IPS-15b (cell line): ENCODE data around the gene PIK3R1.

ENCODE experiments used
- H3K27me3 ChIP-seq: one replicate; pipeline ENCODE4 v1.6.1; 2013; ENCODE audit warnings: low read length; ENCODE audit not compliant: control insufficient read depth, insufficient read depth
- H3K36me3 ChIP-seq: one replicate; pipeline ENCODE4 v1.6.1; 2013; ENCODE audit warnings: low read length; ENCODE audit not compliant: control insufficient read depth, insufficient read depth
- H3K4me1 ChIP-seq: one replicate; pipeline ENCODE4 v1.6.1; 2013; ENCODE audit warnings: mild to moderate bottlenecking, low read length; ENCODE audit not compliant: control insufficient read depth, insufficient read depth
- H3K4me3 ChIP-seq: one replicate; pipeline ENCODE4 v1.5.1; 2013; ENCODE audit warnings: low read depth, low read length
- H3K9ac ChIP-seq: one replicate; pipeline ENCODE4 v1.6.1; 2013; ENCODE audit warnings: low read depth, mild to moderate bottlenecking, low read length
- H3K9me3 ChIP-seq: one replicate; pipeline ENCODE4 v1.6.1; 2013; ENCODE audit warnings: mild to moderate bottlenecking, low read length; ENCODE audit not compliant: control insufficient read depth, insufficient read depth

PIK3R1 gene

DNA sequence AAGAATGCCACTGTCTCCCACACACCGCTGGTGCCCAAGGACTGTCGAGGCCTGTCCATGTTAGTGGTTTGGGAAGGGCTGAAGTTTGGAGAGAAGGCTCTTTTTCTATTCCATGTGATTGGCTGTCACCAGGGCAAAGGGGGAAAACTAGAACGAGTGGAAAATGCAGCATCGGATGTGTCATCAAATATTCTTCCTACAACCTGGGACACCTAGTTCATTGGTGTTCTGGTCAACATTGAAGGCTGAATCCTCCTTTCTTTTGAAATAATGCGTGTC is 53.2 kb downstream of the PIK3R1 start:
- Histone ChIP-seq H3K36me3 (no peaks in the 10 kb centered on the region), H3K9ac (no peak overlapping the region), H3K4me3 (no peak overlapping the region), H3K27me3 (no peaks in the 10 kb centered on the region), H3K4me1 (no peaks in the 10 kb centered on the region), H3K9me3 (no peaks in the 10 kb centered on the region)

DNA sequence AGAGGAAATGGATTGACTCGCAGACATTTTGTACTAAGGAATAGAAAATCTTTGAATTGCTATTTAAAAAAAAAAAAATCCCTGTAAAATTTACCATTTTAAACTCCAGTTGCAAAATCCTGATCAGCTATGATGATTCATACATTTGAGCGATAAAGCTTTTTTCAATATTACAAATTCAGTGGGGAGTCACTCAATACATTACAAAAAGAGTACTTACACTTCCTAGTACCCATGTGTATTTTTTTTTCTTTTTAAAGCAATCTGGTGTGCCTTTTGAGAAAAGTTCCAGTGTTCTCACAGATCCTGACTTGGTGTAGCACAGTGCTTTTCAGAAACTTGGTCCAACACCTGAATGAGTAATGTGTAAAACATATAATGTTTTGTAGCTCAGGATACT is 54.3 kb downstream of the PIK3R1 start:
- Histone ChIP-seq H3K4me3 (no peak overlapping the region), H3K27me3 (no peaks in the 10 kb centered on the region)

DNA sequence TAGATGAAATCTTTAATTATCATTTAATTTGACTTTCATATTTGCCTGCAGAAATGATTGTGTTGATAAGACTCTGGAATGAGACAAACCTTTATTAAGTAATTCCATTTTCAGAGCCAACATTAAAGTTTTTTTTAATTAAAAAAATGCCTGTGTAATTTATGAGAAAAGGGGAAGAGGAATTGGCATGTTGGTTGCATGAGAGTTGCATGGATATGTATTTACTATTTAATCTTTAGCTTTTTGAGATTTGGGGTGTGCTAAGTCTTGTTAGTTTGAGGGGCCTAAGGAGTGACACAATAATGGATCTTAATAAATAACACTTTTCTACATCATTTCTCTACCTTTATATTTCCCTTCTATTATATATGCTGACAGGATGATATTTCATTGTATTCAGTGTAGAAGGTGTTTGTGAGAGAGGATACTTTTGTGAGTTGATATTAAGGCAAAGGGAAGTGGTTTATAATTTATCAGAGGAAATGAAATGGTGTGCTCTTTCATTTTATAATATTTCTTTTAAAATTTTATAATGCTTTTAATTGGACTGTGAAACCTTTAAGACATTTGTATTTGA is 54.9 kb downstream of the PIK3R1 start:
- no peaks in the 10 kb centered on the region for H3K27me3 ChIP-seq
- no peak overlapping the region for H3K4me3 ChIP-seq
- no peak overlapping the region for H3K9ac ChIP-seq
- no peaks in the 10 kb centered on the region for H3K36me3 ChIP-seq
- H3K4me1 ChIP-seq: no peaks in the 10 kb centered on the region
- no peaks in the 10 kb centered on the region for H3K9me3 ChIP-seq

More for the DNA sequence above, 54.3 kb downstream of the PIK3R1 start:
- Histone ChIP-seq H3K36me3 (no peaks in the 10 kb centered on the region), H3K9ac (no peak overlapping the region), H3K4me1 (no peaks in the 10 kb centered on the region), H3K9me3 (no peaks in the 10 kb centered on the region)

DNA sequence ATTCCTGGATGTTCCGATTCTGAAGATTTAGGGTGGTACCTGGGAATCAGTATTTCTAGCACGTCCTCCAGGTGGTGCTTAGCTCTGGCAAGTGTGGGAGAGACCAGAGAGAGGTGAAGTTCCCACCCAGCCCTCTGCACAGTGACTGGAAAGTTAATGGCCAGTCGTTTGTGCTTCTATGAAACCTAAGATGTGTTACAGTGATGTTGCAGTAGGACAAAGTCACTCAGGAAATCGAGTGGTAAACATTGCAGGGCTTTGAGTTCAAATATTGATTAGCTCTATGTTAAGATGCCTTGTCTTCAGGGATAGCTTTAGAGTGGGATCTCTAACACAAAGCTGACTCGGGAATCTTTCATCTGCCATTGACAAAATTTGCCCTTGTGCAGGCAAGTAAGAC is 55.6 kb downstream of the PIK3R1 start:
- Histone ChIP-seq H3K9me3 (no peaks in the 10 kb centered on the region), H3K27me3 (no peaks in the 10 kb centered on the region), H3K4me3 (no peak overlapping the region), H3K9ac (no peak overlapping the region), H3K4me1 (no peaks in the 10 kb centered on the region), H3K36me3 (no peaks in the 10 kb centered on the region)

DNA sequence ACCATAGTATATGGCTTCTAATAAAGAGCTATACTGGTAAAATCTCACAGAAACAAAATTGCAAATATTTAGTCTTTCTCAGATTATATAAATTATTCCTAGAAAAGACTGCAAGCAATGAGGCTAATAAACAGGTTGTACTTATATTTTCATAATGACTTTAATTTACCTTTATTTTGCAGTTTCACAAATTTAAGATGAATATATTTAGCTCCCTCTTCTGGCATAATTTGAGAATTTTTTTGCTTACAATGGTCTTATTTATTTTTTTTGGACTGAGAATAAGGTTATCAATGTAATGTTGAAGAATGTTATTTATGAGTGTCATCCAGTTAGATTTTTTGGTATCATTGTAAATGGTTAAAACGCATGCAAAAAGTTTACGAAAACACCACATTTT is 56.7 kb downstream of the PIK3R1 start:
- no peaks in the 10 kb centered on the region for H3K9me3 ChIP-seq
- H3K27me3 ChIP-seq: no peaks in the 10 kb centered on the region
- no peak overlapping the region for H3K4me3 ChIP-seq
- no peaks in the 10 kb centered on the region for H3K36me3 ChIP-seq
- no peak overlapping the region for H3K9ac ChIP-seq
- no peaks in the 10 kb centered on the region for H3K4me1 ChIP-seq

DNA sequence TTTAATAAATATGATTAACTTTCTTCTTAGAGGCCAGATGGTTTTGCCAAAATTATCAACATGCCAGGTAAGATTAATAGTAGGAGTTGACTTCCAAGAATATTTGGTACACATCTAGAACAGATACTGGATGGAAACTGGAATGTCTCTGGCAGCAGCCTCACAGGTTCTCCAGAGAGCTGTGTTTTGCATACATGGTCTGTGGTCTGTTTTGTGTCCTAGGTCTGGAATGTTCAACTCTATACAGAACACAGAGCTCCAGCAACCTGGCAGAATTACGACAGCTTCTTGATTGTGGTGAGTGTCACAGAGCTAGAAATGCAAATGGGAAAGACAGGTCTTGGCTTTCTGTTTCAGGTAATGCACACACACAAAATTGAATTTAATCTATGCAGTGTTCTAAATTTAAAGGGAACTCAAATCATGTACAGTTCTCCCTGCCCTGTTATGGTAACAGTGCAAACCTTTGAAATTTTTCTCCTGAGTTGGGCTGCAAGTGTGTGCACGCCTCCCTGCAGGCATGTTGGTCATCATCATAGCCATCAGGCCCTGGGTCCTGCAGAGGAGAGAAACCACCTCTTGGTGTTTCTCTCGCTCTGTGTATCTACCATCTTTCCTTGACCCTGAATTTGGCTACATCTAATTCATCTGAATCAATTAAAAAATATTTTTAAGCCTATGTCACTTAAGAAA is 58.3 kb downstream of the PIK3R1 start:
- no peaks in the 10 kb centered on the region for H3K36me3 ChIP-seq
- H3K9me3 ChIP-seq: no peaks in the 10 kb centered on the region

DNA sequence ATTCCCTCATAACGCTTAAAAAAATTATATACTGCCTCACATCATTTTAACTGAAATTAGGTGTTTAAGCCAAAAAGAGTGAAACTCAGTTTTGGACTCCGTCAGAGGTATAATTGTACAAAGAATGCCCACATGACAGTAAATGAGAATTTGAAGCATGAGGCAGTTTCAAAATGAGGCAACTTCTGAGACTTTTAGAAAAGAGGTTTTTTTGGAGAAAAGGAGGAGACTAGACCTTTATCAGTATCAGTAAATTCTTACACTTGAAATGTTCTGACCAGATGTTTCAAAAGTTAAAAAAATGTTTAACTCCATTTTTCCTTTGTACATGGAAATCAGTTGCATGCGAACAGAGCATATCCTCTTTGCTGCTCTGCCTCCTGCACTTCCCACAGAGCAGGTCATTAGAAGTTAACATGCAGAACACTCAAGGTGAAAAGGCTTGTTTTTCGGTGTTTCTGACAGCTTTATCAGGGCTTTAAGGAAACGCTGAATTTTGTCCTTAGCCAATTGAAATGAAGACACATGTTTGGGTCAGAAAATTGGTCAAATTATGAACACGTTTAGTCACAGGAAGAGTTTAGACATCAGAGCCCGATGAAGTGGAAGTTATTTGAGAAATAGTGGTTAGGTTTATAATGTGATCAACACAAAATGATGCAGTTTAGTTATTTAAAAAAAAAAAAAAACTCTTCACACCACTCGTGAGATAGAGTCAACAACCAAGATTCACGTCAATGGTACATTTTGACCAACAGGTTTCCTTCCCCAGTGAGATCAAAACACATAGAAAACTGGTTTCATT is 59.5 kb downstream of the PIK3R1 start:
- Histone ChIP-seq H3K4me1 (no peaks in the 10 kb centered on the region), H3K4me3 (no peak overlapping the region), H3K36me3 (no peaks in the 10 kb centered on the region), H3K27me3 (no peaks in the 10 kb centered on the region), H3K9me3 (no peaks in the 10 kb centered on the region), H3K9ac (no peak overlapping the region)

More for the DNA sequence above, 58.3 kb downstream of the PIK3R1 start:
- Histone ChIP-seq H3K9ac (no peak overlapping the region), H3K4me1 (no peaks in the 10 kb centered on the region), H3K4me3 (no peak overlapping the region), H3K27me3 (no peaks in the 10 kb centered on the region)

DNA sequence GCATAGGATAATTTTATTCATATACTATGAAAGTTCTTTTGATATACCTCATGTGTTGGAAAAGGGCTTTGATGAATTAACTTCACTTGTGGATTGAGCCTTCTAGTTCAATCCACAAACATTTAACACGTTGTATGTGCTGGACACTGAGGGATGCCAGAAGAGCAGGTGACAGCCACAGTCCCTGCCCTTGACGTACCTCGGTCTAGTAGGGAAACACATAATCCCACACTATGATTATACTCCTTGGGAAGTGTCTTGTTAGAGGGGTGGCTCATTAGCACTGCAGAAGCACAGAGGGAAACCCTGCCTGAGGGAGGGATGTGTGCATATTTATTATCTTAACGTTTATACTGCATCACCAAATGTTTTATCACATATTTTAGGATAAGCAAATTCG is 61.2 kb downstream of the PIK3R1 start:
- Histone ChIP-seq H3K36me3 (no peaks in the 10 kb centered on the region), H3K4me3 (no peak overlapping the region), H3K4me1 (no peaks in the 10 kb centered on the region), H3K27me3 (no peaks in the 10 kb centered on the region), H3K9me3 (no peaks in the 10 kb centered on the region), H3K9ac (no peak overlapping the region)

DNA sequence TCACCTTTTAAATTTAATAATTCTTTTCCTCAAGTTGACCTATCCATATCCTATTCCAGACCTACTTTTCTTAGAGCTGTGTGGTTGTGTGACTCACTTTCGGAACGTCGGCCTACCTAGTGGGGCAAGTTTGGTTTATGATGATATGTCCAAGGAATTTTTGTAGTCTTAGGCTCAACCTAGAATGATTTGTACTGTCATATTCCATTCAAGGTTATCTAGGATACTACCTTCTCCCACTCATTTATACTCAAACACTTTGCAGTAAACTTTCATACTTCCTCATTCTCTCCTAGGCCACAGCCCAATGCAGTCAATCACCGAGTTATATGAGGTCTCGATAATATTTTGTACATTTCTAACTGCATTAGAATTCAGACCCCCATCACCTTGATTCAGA is 61.9 kb downstream of the PIK3R1 start:
- no peaks in the 10 kb centered on the region for H3K36me3 ChIP-seq
- no peak overlapping the region for H3K9ac ChIP-seq
- no peaks in the 10 kb centered on the region for H3K9me3 ChIP-seq
- H3K27me3 ChIP-seq: no peaks in the 10 kb centered on the region
- no peak overlapping the region for H3K4me3 ChIP-seq
- no peaks in the 10 kb centered on the region for H3K4me1 ChIP-seq

DNA sequence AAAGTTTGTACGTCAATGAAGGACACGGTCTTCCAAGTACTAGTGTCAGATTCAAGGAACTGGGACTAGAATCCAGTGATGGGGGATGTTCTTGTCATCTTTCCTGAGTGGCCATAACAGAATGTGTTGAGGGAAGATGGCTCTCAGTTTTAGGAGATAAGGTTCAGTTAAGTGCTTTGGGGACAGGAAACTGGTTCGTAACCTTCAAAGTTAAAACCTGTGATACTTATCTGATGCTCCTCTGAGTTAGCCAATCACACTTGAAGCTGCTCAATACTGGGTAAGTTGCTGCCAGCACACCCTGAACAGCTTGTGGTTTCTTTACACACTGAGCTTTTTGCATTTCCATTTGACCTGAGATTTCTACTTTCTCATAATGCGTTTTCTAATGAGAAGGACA is 64.4 kb downstream of the PIK3R1 start:
- no peaks in the 10 kb centered on the region for H3K9me3 ChIP-seq
- H3K9ac ChIP-seq: no peak overlapping the region
- no peaks in the 10 kb centered on the region for H3K27me3 ChIP-seq
- no peak overlapping the region for H3K4me3 ChIP-seq
- no peaks in the 10 kb centered on the region for H3K36me3 ChIP-seq
- no peaks in the 10 kb centered on the region for H3K4me1 ChIP-seq

DNA sequence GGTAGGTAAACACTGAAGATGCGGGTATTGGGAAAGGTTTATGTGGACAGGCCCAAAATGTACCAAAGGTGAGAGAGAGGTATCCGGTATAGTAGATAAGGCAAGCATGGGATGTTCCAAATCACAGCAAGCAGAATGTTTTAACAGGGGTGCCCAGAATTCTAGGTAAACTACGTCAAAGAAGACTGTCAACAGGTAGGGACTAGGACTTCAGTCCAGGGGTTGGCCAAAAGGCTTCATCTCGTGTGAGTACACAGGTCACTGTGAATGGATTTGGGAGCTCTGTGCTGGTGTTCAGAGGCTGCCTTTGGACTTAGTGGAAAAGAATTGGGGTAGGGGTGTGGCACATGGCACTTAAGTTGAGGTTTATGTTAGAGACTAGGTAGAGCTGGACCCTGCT is 66.4 kb downstream of the PIK3R1 start:
- Histone ChIP-seq H3K4me3 (no peak overlapping the region), H3K4me1 (no peaks in the 10 kb centered on the region), H3K9ac (no peak overlapping the region), H3K27me3 (no peaks in the 10 kb centered on the region), H3K36me3 (no peaks in the 10 kb centered on the region), H3K9me3 (no peaks in the 10 kb centered on the region)

DNA sequence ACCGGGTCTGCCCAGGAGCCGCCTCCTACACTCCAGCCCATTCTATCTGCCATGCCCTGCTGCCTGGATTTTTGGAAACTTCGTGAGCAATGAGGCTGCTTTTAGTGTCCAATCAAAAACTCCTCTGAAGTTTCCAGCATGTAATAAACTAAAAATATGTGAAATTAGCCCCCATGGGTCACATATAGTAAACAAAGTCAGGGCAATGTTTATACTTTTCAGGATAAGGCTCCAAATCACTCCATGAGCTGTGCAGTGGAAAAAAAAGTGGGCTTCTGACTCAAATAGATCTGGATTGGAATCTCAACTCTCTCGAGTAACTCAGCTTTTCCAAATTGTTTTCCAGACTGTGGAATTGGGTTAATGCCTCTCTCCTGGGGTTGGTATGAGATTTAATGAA is 68.2 kb downstream of the PIK3R1 start:
- H3K9ac ChIP-seq: no peak overlapping the region
- no peak overlapping the region for H3K4me3 ChIP-seq
- H3K27me3 ChIP-seq: no peaks in the 10 kb centered on the region
- no peaks in the 10 kb centered on the region for H3K4me1 ChIP-seq
- no peaks in the 10 kb centered on the region for H3K36me3 ChIP-seq
- H3K9me3 ChIP-seq: no peaks in the 10 kb centered on the region
